ENCODE data around the gene BAG5.

Gene BAG5

GRCh38 chr14:103508521-103509329 lies 53.7 kb downstream of the BAG5 start:
- Mint-ChIP-seq H3K27me3 (no peaks in the 10 kb centered on the region), H3K4me3 (no peak overlapping the region), H3K36me3 (peaks cover 2% of the 10 kb centered on the region), H3K27ac (peak overlapping the region; percentile 30), H3K4me1 (ENCODE audit: low read depth) (peaks cover 2% of the 10 kb centered on the region), H3K9me3 (ENCODE audit: low read depth) (no peaks in the 10 kb centered on the region)

- Mint-ChIP-seq H3K4me3 (no peak overlapping the region), H3K4me1 (ENCODE audit: low read depth) (peaks cover 2% of the 10 kb centered on the region), H3K27ac (no peak overlapping the region), H3K36me3 (peaks cover 2% of the 10 kb centered on the region), H3K9me3 (ENCODE audit: low read depth) (no peaks in the 10 kb centered on the region), H3K27me3 (no peaks in the 10 kb centered on the region)
Measured at GRCh38 chr14:103507751-103508150, 54.7 kb downstream of the BAG5 start.

Data from activated naive CD8-positive, alpha-beta T cell (primary cell).